CD4-positive, alpha-beta T cell treated with Interleukin-4 for 4 hours (primary cell): Measurements from ENCODE around the gene EXOC6B.
"Not testable (repeated sequence)": the region's sequence is repeated elsewhere in the genome, so short reads cannot be mapped to it uniquely, and the experiment has no call there.

Experiments used
- DNase-seq: peaks from one replicate; pipeline ENCODE4 v3.0.0-alpha.2; 2020

Gene EXOC6B

GRCh38 chr2:72533765-72534164 is 292.1 kb downstream of the EXOC6B start:
- no peak for DNase-seq

GRCh38 chr2:72527424-72527823 is 298.4 kb downstream of the EXOC6B start:
- DNase-seq, result no peak

- no peak for DNase-seq
Observed at GRCh38 chr2:72526623-72527022, 299.2 kb downstream of the EXOC6B start.

GRCh38 chr2:72524071-72524470 is 301.8 kb downstream of the EXOC6B start:
- no peak for DNase-seq

- no peak for DNase-seq
Observed at GRCh38 chr2:72515696-72516095, 310.1 kb downstream of the EXOC6B start.

GRCh38 chr2:72513011-72513410 is 312.8 kb downstream of the EXOC6B start:
- DNase-seq, result no peak

GRCh38 chr2:72512376-72512775 is 313.5 kb downstream of the EXOC6B start:
- no peak for DNase-seq

GRCh38 chr2:72511906-72512305 is 313.9 kb downstream of the EXOC6B start:
- DNase-seq, result no peak

- DNase-seq, result no peak
Observed at GRCh38 chr2:72497763-72498162, 328.1 kb downstream of the EXOC6B start.

- no peak for DNase-seq
Observed at GRCh38 chr2:72496479-72496878, 329.4 kb downstream of the EXOC6B start.

GRCh38 chr2:72494392-72494791 is 331.4 kb downstream of the EXOC6B start:
- DNase-seq, result no peak

- DNase-seq, result not testable (repeated sequence)
Observed at GRCh38 chr2:72484622-72485021, 341.2 kb downstream of the EXOC6B start.

GRCh38 chr2:72483346-72483745 is 342.5 kb downstream of the EXOC6B start:
- no peak for DNase-seq

GRCh38 chr2:72475246-72475645 is 350.6 kb downstream of the EXOC6B start:
- no peak for DNase-seq

GRCh38 chr2:72457801-72458516 is 367.9 kb downstream of the EXOC6B start:
- no peak for DNase-seq

GRCh38 chr2:72454189-72454588 is 371.6 kb downstream of the EXOC6B start:
- no peak for DNase-seq

GRCh38 chr2:72442270-72442669 is 383.6 kb downstream of the EXOC6B start:
- no peak for DNase-seq

- DNase-seq, result no peak
Observed at GRCh38 chr2:72439892-72440291, 385.9 kb downstream of the EXOC6B start.

GRCh38 chr2:72438364-72438763 is 387.5 kb downstream of the EXOC6B start:
- no peak for DNase-seq

- no peak for DNase-seq
Observed at GRCh38 chr2:72431737-72432136, 394.1 kb downstream of the EXOC6B start.

- DNase-seq, result no peak
Observed at GRCh38 chr2:72427022-72427861, 398.6 kb downstream of the EXOC6B start.

- no peak for DNase-seq
Observed at GRCh38 chr2:72425996-72426395, 399.8 kb downstream of the EXOC6B start.

GRCh38 chr2:72423756-72424155 is 402.1 kb downstream of the EXOC6B start:
- no peak for DNase-seq

GRCh38 chr2:72421771-72422379 is 404.0 kb downstream of the EXOC6B start:
- not testable (repeated sequence) for DNase-seq
